Erythroblast (primary cell): ENCODE measurements around the gene LRP2.

Source experiments
- GATA1 ChIP-seq: IDR thresholded peaks from 2 replicates; pipeline ENCODE4 v1.6.1; 2011; ENCODE audit warnings: low read depth, mild to moderate bottlenecking, control low read depth, low read length, moderate library complexity
- POLR2A ChIP-seq: IDR thresholded peaks from 2 replicates; pipeline ENCODE4 v1.6.1; 2011; ENCODE audit warnings: mild to moderate bottlenecking, low read length

DNA sequence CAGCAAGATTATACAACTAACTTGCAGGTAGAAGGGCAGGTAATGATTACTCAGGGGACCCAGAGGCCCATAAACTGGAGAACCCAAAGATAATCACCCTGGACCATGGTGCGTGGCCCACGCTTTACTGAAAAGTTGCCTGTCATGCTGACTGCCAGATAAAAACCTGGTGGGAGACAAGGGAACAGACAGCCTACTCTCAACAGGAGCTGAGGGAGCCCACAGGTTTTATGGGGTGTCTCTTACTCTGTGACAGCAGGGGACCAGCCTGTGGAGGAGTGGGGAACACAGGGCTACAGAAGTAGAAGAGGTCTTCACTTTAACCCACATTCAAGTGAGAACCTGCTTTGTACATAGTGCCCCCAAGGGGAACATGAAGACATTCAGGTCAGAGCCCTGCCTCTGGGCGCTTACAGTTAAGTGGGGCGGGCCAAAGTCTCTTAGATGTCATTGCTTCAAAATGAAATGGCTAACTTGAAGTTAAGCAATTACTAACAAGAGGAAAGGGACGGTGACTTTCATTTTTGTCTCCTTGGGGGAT lies 232.6 kb downstream of the LRP2 start:
- TF ChIP-seq POLR2A, result no peak
- no peak for TF ChIP-seq GATA1
